Activated T-cell treated with anti-CD3 and anti-CD28 coated beads for 24 hours (primary cell): ENCODE measurements around the gene LINS1.
"Not testable (repeated sequence)": the region's sequence is repeated elsewhere in the genome, so short reads cannot be mapped to it uniquely, and the experiment has no call there.

Experiments
- DNase-seq: peaks from one replicate; pipeline ENCODE4 v3.0.0-alpha.2; 2020; ENCODE audit warnings: low read depth

The LINS1 gene

DNA sequence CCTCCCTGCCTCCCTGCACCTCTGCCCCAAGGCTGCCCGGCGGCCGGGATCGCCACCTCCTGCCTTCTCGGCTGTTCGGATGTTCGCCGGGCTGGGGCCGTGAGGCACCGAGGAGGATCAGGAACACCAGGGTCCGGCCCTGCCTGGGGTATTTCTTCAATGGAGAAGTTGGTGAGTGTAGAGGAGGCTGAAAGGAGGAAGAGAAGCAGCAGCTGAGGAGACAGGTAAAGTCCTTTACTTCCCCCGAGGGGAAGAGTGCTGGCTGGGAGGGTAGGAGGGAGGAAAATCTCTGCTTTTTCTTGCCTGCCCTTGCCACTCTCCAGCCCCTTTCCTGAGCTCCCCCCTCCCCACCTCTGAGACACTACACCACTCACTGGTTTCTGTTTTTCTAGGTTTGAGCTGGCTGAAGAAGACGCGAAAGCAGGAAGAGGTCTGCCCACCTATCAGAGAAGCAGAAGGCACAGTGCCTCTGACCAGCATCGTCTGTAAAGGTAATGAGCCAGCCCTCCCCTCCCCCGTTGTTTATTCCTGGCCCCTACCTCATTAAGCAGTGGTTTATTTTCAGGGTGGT is 924 bp upstream of the LINS1 start:
- DNase-seq: peak; percentile 30

GRCh38 chr15:100601617-100602063 is 344 bp downstream of the LINS1 start:
- DNase-seq: no peak

DNA sequence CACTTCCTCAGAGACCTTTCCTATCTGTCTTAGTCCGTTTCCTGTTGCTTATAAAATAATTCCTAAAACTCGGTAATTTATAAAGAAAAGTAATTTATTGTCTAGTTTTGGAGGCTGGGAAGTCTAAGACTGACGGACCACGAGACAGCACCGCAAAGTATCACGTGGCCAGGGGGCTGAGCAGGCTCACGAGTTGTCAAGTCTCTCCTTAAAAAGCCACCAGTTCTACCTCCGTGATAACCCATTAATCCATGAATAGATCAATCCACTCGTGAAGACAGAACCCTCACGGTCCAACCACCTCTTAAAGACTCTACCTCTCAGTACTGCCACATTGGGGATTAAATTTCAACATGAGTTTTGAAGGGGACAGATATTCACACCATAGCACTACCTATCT is 821 bp downstream of the LINS1 start:
- DNase-seq: no peak

GRCh38 chr15:100598655-100599054 is 3.3 kb downstream of the LINS1 start:
- DNase-seq: no peak

GRCh38 chr15:100597862-100598261 is 4.1 kb downstream of the LINS1 start:
- no peak for DNase-seq

DNA sequence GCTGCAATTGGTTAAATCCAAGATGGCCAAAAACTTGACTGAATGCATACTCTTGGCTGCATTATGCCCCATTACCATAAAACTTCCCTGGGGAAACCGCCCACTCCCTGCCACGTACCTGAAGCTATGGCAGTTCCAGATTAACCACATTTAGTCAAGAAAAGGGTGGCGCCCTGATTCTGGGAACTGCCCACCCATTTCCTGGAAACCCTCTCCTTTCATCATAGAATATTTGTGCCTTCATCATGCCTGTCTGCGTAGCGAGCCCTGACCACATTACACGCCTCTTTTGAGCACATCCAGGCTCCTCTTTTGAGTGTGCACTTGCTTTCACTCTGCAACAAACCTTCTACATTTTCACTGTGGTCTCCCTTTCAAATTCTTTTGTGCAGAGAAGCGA is 5.2 kb downstream of the LINS1 start:
- DNase-seq: peak; percentile 90

DNA sequence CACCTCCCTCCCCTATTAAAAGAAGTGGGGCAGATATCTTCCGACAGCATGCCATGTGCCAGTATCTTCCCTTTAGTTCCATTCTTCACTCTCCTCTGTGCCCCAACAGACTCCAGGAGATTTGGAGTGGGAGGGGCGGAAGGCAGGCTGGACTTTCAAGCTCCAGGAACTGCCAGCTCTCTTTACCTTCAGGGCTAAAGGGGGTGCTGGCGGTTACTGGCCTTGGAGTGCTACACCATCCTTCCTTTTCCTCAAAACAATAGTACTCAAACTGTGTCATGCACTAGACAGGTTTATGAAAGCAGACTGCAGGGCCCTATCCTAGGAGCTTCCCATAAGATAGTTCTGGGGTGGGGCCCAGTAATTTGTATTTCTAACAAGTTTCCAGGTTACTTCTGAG is 6.0 kb downstream of the LINS1 start:
- DNase-seq: no peak

DNA sequence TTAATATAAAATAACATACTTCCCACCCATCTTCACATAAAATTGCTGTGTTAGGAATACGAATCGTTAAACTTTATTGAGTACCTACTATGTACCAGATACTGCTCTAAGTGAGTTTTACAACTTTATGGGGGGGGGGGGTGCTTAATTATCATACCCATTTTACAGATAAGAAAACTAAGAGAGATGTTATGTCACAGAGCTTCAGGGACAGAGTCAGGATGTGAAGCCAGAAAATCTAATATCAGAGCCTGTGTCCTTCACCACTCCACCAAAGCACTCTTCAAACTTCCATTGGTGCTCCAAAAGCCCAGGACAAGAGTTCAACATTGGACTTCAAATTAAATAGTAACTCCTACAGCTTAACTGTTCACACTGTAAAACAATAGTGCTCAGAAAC is 8.6 kb downstream of the LINS1 start:
- no peak for DNase-seq

GRCh38 chr15:100592898-100593297 is 9.1 kb downstream of the LINS1 start:
- DNase-seq: no peak

DNA sequence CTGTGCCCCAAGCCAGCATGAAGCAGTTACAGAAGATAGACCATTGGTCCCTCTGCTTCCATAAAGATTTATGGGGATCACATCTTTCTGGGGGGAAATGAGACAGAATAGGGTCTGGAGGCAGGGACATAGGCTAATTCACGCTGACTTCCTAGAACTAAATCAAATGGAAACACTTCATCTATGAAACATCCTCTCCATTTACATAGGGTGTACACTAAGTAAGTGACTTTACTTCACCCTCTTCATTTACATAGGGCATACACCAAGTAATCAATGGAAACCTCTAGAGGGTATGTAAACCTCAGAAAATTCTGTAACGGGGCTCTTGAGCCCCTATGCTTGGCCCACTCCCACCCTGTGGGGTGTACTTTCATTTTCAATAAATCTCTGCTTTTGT is 10.1 kb downstream of the LINS1 start:
- no peak for DNase-seq

- not testable (repeated sequence) for DNase-seq
Observed at GRCh38 chr15:100591163-100591562, 10.8 kb downstream of the LINS1 start.

DNA sequence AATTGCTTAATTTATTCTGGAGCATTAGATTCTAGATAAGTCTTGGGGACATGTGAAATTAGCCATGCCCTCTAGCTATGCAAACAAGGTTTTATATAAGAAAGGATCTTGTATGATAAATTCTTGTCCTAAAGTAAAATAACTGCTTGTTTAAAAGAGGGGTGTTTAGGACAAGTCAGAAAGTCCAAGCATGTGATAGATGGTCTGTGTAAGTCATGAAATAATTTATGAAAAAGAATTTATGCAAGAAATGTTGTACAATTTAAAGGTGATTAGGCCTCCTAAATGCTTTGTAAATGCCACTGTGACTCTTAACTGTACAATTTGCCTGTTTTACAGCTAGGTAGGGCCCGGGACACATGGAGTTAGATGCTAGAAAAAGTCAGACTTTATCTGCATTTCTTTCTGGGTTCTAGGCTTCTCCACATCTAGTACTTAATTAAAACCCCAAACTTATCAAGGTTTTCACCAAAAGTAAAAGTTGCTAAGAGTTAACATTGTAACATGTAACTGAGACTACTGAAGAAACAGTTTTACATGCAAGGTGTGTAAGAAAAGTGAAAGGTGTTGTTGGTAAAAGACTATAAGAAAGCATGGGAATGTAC is 13.2 kb downstream of the LINS1 start:
- no peak for DNase-seq

- DNase-seq: no peak
Observed at GRCh38 chr15:100580414-100580813, 21.6 kb downstream of the LINS1 start.

DNA sequence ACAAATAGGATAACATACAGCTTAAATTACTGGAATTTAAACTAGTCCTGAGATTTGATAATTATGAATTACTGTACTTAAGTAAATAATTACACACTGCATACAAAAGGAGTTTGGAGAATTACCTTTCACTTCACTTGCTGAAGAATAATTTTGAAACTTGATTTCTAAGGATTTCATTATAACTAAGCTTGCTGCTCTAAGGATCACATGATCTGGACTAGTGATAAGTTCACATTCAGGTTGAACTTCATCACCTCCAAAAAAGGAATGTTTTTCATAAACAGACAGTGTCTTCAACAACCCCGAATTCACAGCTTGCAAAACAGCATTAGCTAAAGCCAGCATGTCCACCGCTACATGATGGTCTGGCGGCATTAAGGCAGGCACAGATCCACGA is 28.5 kb downstream of the LINS1 start:
- DNase-seq: no peak

- DNase-seq: no peak
Observed at GRCh38 chr15:100572362-100572983, 29.5 kb downstream of the LINS1 start.

DNA sequence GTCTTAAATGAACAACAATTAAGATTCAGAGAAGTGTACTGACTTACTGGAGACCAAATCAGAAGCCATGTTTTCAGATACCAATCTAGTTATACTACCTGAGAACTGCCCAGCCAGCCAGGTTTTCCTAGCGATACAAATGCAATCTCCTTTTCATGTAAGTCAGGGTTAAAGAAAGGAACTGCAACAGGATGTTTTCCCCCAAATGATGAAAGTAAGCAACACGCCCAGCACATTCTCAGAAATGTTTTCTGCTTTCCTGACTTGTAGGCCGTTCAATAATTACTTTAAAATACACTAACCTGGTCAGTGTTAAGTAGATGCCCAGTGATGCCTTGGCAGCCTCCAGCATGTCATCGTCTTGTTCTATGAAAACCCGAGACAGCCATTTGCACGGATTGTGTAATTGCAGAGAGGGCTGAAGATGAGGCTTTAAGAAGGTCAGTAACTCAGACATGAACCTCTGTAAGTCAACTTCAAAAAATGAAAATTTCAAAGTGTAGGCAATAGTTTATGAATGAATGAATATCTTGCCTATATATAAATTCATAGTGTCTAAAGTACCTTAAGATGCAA is 30.3 kb downstream of the LINS1 start:
- no peak for DNase-seq

GRCh38 chr15:100570735-100571313 is 31.2 kb downstream of the LINS1 start:
- no peak for DNase-seq

DNA sequence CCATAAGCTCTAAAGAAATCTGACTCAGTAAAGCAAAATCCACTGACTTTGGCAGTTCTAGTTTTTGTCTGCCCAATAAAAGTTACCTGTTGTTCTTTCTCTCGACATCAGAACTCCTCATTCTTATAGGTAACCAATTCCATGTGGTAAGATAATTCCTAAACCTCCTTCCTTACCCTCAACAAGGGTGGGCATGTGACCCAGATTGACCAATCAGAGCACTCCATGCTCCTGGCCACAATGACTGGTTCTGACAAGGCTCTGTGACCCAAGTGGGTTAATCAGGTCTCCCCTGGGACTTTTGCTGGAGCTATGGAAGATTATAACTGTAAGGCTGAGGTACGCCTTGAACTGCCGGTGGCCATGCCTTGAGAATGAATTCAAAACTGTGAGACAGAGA is 31.7 kb downstream of the LINS1 start:
- no peak for DNase-seq

GRCh38 chr15:100569391-100569790 is 32.6 kb downstream of the LINS1 start:
- no peak for DNase-seq

- no peak for DNase-seq
Observed at GRCh38 chr15:100566850-100567628, 34.9 kb downstream of the LINS1 start.

DNA sequence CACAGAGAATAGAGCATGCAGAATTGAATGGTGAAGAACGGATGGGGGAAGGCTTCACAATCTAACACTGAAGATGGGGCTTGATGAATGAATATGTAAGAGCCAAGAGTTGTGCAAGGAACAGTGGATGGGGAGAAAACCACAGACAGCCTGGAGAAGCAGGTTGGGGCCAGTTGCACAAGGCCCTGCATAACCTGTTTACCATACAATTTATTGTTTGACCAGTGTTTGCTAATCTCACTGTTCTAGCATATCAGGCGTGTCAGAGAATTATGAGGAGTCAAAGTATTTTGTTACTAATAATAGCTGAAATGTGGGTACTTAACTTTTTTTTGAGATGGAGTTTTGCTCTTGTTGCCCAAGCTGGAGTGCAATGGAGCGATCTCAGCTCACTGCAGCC is 36.4 kb downstream of the LINS1 start:
- no peak for DNase-seq

- DNase-seq: no peak
Observed at GRCh38 chr15:100560323-100560722, 41.7 kb downstream of the LINS1 start.
